Measurements from ENCODE around the gene PRRT1. TPM values are rescaled to one million over a fixed set of nuclear protein-coding genes. Genes with fewer than 3 reads are reported as not detected.

The PRRT1 gene
- total and polyA plus RNA-seq, 8 donors, result 0.80 to 1.9 (median 1.3) TPM

GRCh38 chr6:32183030-32183429 lies 31.3 kb upstream of the PRRT1 start:
- intact Hi-C loops (cut with DNase I), result no loop called here
- ATAC-seq (no peak), DNase-seq (no peak)
- Histone ChIP-seq H3K36me3 (peaks cover 0 to 57% of the 10 kb centered on the region in 2 donors), H3K4me1 (peaks cover 22 to 88% of the 10 kb centered on the region in 2 donors), H3K4me3 (no peak overlapping the region), H3K27ac (peak overlapping the region; percentile 57 to 68), H3K9me3 (no peaks in the 10 kb centered on the region), H3K27me3 (no peaks in the 10 kb centered on the region)
- TF ChIP-seq CTCF (IDR thresholded peaks at IDR 0.05), result no peak

- no peaks in the 10 kb centered on the region for H3K9me3 ChIP-seq
- intact Hi-C loops (cut with DNase I), result no loop called here
- H3K27ac ChIP-seq, result peak overlapping the region; percentile 57 to 68
- H3K27me3 ChIP-seq, result no peaks in the 10 kb centered on the region
- peaks cover 0 to 52% of the 10 kb centered on the region in 2 donors for H3K36me3 ChIP-seq
- no peak for ATAC-seq
- TF ChIP-seq CTCF (IDR thresholded peaks at IDR 0.05), result no peak
- H3K4me3 ChIP-seq, result no peak overlapping the region
- peaks cover 22 to 83% of the 10 kb centered on the region in 2 donors for H3K4me1 ChIP-seq
- DNase-seq, result no peak
Measured at GRCh38 chr6:32182555-32182981, 30.8 kb upstream of the PRRT1 start.

- Histone ChIP-seq H3K4me1 (peaks cover 23 to 81% of the 10 kb centered on the region in 2 donors), H3K36me3 (peaks cover 0 to 47% of the 10 kb centered on the region in 2 donors), H3K27me3 (no peaks in the 10 kb centered on the region), H3K4me3 (no peak overlapping the region), H3K9me3 (no peaks in the 10 kb centered on the region), H3K27ac (peak overlapping the region in 1 of 2 donors; percentile 57)
- no peak for ATAC-seq
- TF ChIP-seq CTCF (IDR thresholded peaks at IDR 0.05), result no peak
- DNase-seq, result no peak
- intact Hi-C loops (cut with DNase I), result no loop called here
Measured at GRCh38 chr6:32181915-32182529, 30.3 kb upstream of the PRRT1 start.

GRCh38 chr6:32181148-32181702 lies 29.5 kb upstream of the PRRT1 start:
- H3K9me3 ChIP-seq, result no peaks in the 10 kb centered on the region
- intact Hi-C loops (cut with DNase I), result no loop called here
- H3K4me3 ChIP-seq, result no peak overlapping the region
- peaks cover 31 to 81% of the 10 kb centered on the region in 2 donors for H3K4me1 ChIP-seq
- H3K27ac ChIP-seq, result peak overlapping the region in 1 of 2 donors; percentile 57
- ATAC-seq (no peak), DNase-seq (no peak)
- peaks cover 0 to 39% of the 10 kb centered on the region in 2 donors for H3K36me3 ChIP-seq
- H3K27me3 ChIP-seq, result no peaks in the 10 kb centered on the region
- no peak for TF ChIP-seq CTCF (IDR thresholded peaks at IDR 0.05)

- H3K27ac ChIP-seq, result peak overlapping the region in 1 of 2 donors; percentile 7
- no peaks in the 10 kb centered on the region for H3K9me3 ChIP-seq
- TF ChIP-seq CTCF (IDR thresholded peaks at IDR 0.05), result no peak
- DNase-seq (no peak), ATAC-seq (no peak)
- no peaks in the 10 kb centered on the region for H3K27me3 ChIP-seq
- peaks cover 0 to 34% of the 10 kb centered on the region in 2 donors for H3K36me3 ChIP-seq
- peak overlapping the region in 1 of 2 donors; percentile 79 for H3K4me3 ChIP-seq
- intact Hi-C loops (cut with DNase I), result no loop called here
- H3K4me1 ChIP-seq, result peaks cover 36 to 79% of the 10 kb centered on the region in 2 donors
Measured at GRCh38 chr6:32179766-32180405, 28.1 kb upstream of the PRRT1 start.

Data from left lung (tissue), 10 donors.